Activated CD8-positive, alpha-beta memory T cell treated with anti-CD3 and anti-CD28 coated beads, Interleukin-2, amount 10 ng/mL, durations not matched to agents 7 days and 5 days (primary cell): Measurements from ENCODE around the gene GATD1. TPM values are rescaled to one million over a fixed set of nuclear protein-coding genes. Genes with fewer than 3 reads are reported as not detected.
"Not testable (repeated sequence)": the region's sequence is repeated elsewhere in the genome, so short reads cannot be mapped to it uniquely, and the experiment has no call there.

Experiments used
- ATAC-seq: fragments of 150-1000 bp; cut with Tn5 transposase; one replicate; pipeline ENCODE4 v1.10.0; 2021; ENCODE audit warnings: moderate library complexity
- CTCF ChIA-PET: fragments of 350-600 bp; sonication (Branson Sonifier 250); formaldehyde crosslinking; loops from one replicate; lab custom pipeline; 2021; ENCODE audit warnings: antibody characterized with exemption; lab: Charles Lee
- DNase-seq: peaks from one replicate; pipeline ENCODE4 v3.0.0-alpha.2; 2020
- H3K27ac Mint-ChIP-seq: one replicate; pipeline ENCODE4 v1.8.0; 2021; ENCODE audit warnings: mild to moderate bottlenecking, mixed read lengths
- H3K27me3 Mint-ChIP-seq: one replicate; pipeline ENCODE4 v1.8.0; 2021; ENCODE audit warnings: mixed read lengths
- H3K36me3 Mint-ChIP-seq: one replicate; pipeline ENCODE4 v1.8.0; 2021; ENCODE audit warnings: mild to moderate bottlenecking, mixed read lengths
- H3K4me1 Mint-ChIP-seq: one replicate; pipeline ENCODE4 v1.8.0; 2021; ENCODE audit warnings: mixed read lengths
- H3K4me3 Mint-ChIP-seq: one replicate; pipeline ENCODE4 v1.8.0; 2021; ENCODE audit warnings: mild to moderate bottlenecking, moderate library complexity, mixed read lengths
- H3K9me3 Mint-ChIP-seq: one replicate; pipeline ENCODE4 v1.8.0; 2022; ENCODE audit warnings: low read depth, mixed read lengths
- total RNA-seq, 2 experiments: library from RNA; stranded (reverse); gene quantifications; one replicate each; pipeline ENCODE4 v1.2.3, GENCODE V29; 2021

The GATD1 gene
- total RNA-seq, 2 experiments from 2014 or later: 62.4 to 79.4 TPM

GRCh38 chr11:746289-747157, 30.8 kb downstream of the GATD1 start:
- DNase-seq (peak; percentile 66), ATAC-seq (peak; percentile 35)
- Mint-ChIP-seq H3K9me3 (no peaks in the 10 kb centered on the region), H3K4me1 (peaks cover 25% of the 10 kb centered on the region), H3K27me3 (no peaks in the 10 kb centered on the region), H3K36me3 (peaks cover 2% of the 10 kb centered on the region), H3K4me3 (peak overlapping the region; percentile 84), H3K27ac (peak overlapping the region; percentile 70)
- CTCF ChIA-PET: interaction anchor here (1.0 to 7.9 kb wide), 10 partner anchors 8 to 55 kb away, joined by 3 to 46 read pairs (median 4); no protein-coding TSS in a partner anchor

- peaks cover 21% of the 10 kb centered on the region for H3K4me1 Mint-ChIP-seq
- H3K4me3 Mint-ChIP-seq: no peak overlapping the region
- no peaks in the 10 kb centered on the region for H3K9me3 Mint-ChIP-seq
- no peak overlapping the region for H3K27ac Mint-ChIP-seq
- peaks cover 2% of the 10 kb centered on the region for H3K36me3 Mint-ChIP-seq
- DNase-seq (no peak), ATAC-seq (no peak)
- CTCF ChIA-PET: interaction anchor here (0.7 to 7.9 kb wide), 2 partner anchors 18 to 77 kb away, joined by 3 to 46 read pairs; no protein-coding TSS in a partner anchor
- H3K27me3 Mint-ChIP-seq: no peaks in the 10 kb centered on the region
Observed at GRCh38 chr11:745428-745827, 31.9 kb downstream of the GATD1 start.

- Mint-ChIP-seq H3K4me3 (no peak overlapping the region), H3K27me3 (peaks cover 15% of the 10 kb centered on the region), H3K27ac (no peak overlapping the region), H3K36me3 (no peaks in the 10 kb centered on the region), H3K9me3 (no peaks in the 10 kb centered on the region), H3K4me1 (peaks cover 8% of the 10 kb centered on the region)
- ATAC-seq (no peak), DNase-seq (no peak)
- CTCF ChIA-PET: interaction anchor here (1.5 to 7.9 kb wide), 3 partner anchors 15 to 188 kb away, joined by 3 to 46 read pairs (median 3); no protein-coding TSS in a partner anchor
Observed at GRCh38 chr11:742571-743201, 34.6 kb downstream of the GATD1 start.

GRCh38 chr11:742156-742546, 35.1 kb downstream of the GATD1 start:
- H3K27ac Mint-ChIP-seq: no peak overlapping the region
- H3K27me3 Mint-ChIP-seq: peaks cover 21% of the 10 kb centered on the region
- ATAC-seq (no peak), DNase-seq (no peak)
- peaks cover 14% of the 10 kb centered on the region for H3K4me1 Mint-ChIP-seq
- H3K36me3 Mint-ChIP-seq: no peaks in the 10 kb centered on the region
- CTCF ChIA-PET: interaction anchor here (1.5 to 7.9 kb wide), 5 partner anchors 11 to 188 kb away, joined by 3 to 46 read pairs (median 4); no protein-coding TSS in a partner anchor
- no peak overlapping the region for H3K4me3 Mint-ChIP-seq
- no peaks in the 10 kb centered on the region for H3K9me3 Mint-ChIP-seq

GRCh38 chr11:737899-738298, 39.4 kb downstream of the GATD1 start:
- not testable (repeated sequence) for H3K36me3 Mint-ChIP-seq, DNase-seq, H3K9me3 Mint-ChIP-seq
- Mint-ChIP-seq H3K27me3 (peaks cover 22% of the 10 kb centered on the region), H3K4me1 (peaks cover 15% of the 10 kb centered on the region), H3K4me3 (peak overlapping the region; percentile 10), H3K27ac (peak overlapping the region; percentile 36)
- peak; percentile 59 for ATAC-seq
- CTCF ChIA-PET: interaction anchor here (0.7 to 5.4 kb wide), 5 partner anchors 9 to 66 kb away, joined by 3 to 30 read pairs (median 3); partner anchors contain the start of gene TALDO1

- Mint-ChIP-seq H3K36me3 (peaks cover 2% of the 10 kb centered on the region), H3K27ac (no peak overlapping the region), H3K4me3 (peak overlapping the region; percentile 10), H3K4me1 (peaks cover 15% of the 10 kb centered on the region), H3K27me3 (peaks cover 22% of the 10 kb centered on the region), H3K9me3 (no peaks in the 10 kb centered on the region)
- ATAC-seq (peak; percentile 28), DNase-seq (no peak)
- CTCF ChIA-PET: interaction anchor here (0.7 to 5.4 kb wide), 4 partner anchors 10 to 382 kb away, joined by 3 to 30 read pairs (median 8); partner anchors contain the start of gene TALDO1
Observed at GRCh38 chr11:737366-737765, 39.9 kb downstream of the GATD1 start.

- H3K27ac Mint-ChIP-seq, H3K36me3 Mint-ChIP-seq, ATAC-seq, H3K4me3 Mint-ChIP-seq, H3K9me3 Mint-ChIP-seq, DNase-seq: not testable (repeated sequence)
- H3K4me1 Mint-ChIP-seq: peaks cover 15% of the 10 kb centered on the region
- CTCF ChIA-PET: interaction anchor here (1.6 kb wide), 1 partner anchor 12 kb away, joined by 4 read pairs; no protein-coding TSS in a partner anchor
- peaks cover 22% of the 10 kb centered on the region for H3K27me3 Mint-ChIP-seq
Observed at GRCh38 chr11:734541-734940, 42.7 kb downstream of the GATD1 start.

- Mint-ChIP-seq H3K27ac (no peak overlapping the region), H3K27me3 (peaks cover 11% of the 10 kb centered on the region), H3K36me3 (peaks cover 2% of the 10 kb centered on the region), H3K4me3 (no peak overlapping the region), H3K4me1 (peaks cover 15% of the 10 kb centered on the region), H3K9me3 (no peaks in the 10 kb centered on the region)
- CTCF ChIA-PET: interaction anchor here (0.6 to 1.6 kb wide), 2 partner anchors 11 to 73 kb away, joined by 3 to 4 read pairs; no protein-coding TSS in a partner anchor
- no peak for DNase-seq
- ATAC-seq: no peak
Observed at GRCh38 chr11:733072-733471, 44.2 kb downstream of the GATD1 start.

- ATAC-seq (no peak), DNase-seq (no peak)
- peaks cover 3% of the 10 kb centered on the region for H3K27me3 Mint-ChIP-seq
- peaks cover 10% of the 10 kb centered on the region for H3K4me1 Mint-ChIP-seq
- H3K27ac Mint-ChIP-seq: no peak overlapping the region
- H3K9me3 Mint-ChIP-seq: no peaks in the 10 kb centered on the region
- CTCF ChIA-PET: interaction anchor here (0.8 to 8.8 kb wide), 6 partner anchors 9 to 175 kb away, joined by 3 to 104 read pairs (median 17); partner anchors contain the start of genes DEAF1, GATD1, TALDO1 and TMEM80
- no peaks in the 10 kb centered on the region for H3K36me3 Mint-ChIP-seq
- no peak overlapping the region for H3K4me3 Mint-ChIP-seq
Observed at GRCh38 chr11:729492-730074, 47.7 kb downstream of the GATD1 start.

- CTCF ChIA-PET: interaction anchor here (0.8 to 10.1 kb wide), 8 partner anchors 10 to 194 kb away, joined by 3 to 150 read pairs (median 20); partner anchors contain the start of genes DEAF1, HRAS, TALDO1 and TMEM80
- Mint-ChIP-seq H3K9me3 (no peaks in the 10 kb centered on the region), H3K36me3 (no peaks in the 10 kb centered on the region), H3K4me1 (peaks cover 10% of the 10 kb centered on the region), H3K27ac (no peak overlapping the region), H3K27me3 (peaks cover 3% of the 10 kb centered on the region), H3K4me3 (no peak overlapping the region)
- DNase-seq: no peak
- ATAC-seq: no peak
Observed at GRCh38 chr11:728901-729491, 48.3 kb downstream of the GATD1 start.

GRCh38 chr11:727859-728748, 49.2 kb downstream of the GATD1 start:
- DNase-seq (peak; percentile 87), ATAC-seq (peak; percentile 69)
- H3K4me1 Mint-ChIP-seq: peaks cover 14% of the 10 kb centered on the region
- CTCF ChIA-PET: interaction anchor here (0.8 to 10.1 kb wide), 17 partner anchors 11 to 193 kb away, joined by 3 to 150 read pairs (median 6); partner anchors contain the start of genes CEND1, DEAF1, HRAS and LMNTD2
- H3K27me3 Mint-ChIP-seq: peaks cover 6% of the 10 kb centered on the region
- no peak overlapping the region for H3K4me3 Mint-ChIP-seq
- H3K9me3 Mint-ChIP-seq: no peaks in the 10 kb centered on the region
- H3K36me3 Mint-ChIP-seq: no peaks in the 10 kb centered on the region
- no peak overlapping the region for H3K27ac Mint-ChIP-seq
